Muscle of leg (tissue), 16 donors: ENCODE data around the gene CHRNA3. TPM values are rescaled to one million over a fixed set of nuclear protein-coding genes. Genes with fewer than 3 reads are reported as not detected.

Experiments used
- DNase-seq: peaks from one replicate; pipeline ENCODE4 v3.0.0; 2013
- H3K27ac ChIP-seq: one replicate; pipeline ENCODE4 v1.5.1; 2013; ENCODE audit warnings: mild to moderate bottlenecking, low read length, control low read depth
- H3K27me3 ChIP-seq: one replicate; pipeline ENCODE4 v1.6.1; 2013; ENCODE audit warnings: low read length; ENCODE audit not compliant: control insufficient read depth, insufficient read depth
- H3K36me3 ChIP-seq: one replicate; pipeline ENCODE4 v1.6.1; 2013; ENCODE audit warnings: low read length; ENCODE audit not compliant: control insufficient read depth, insufficient read depth
- H3K4me1 ChIP-seq: one replicate; pipeline ENCODE4 v1.6.1; 2013; ENCODE audit warnings: low read length; ENCODE audit not compliant: control insufficient read depth, insufficient read depth
- H3K4me3 ChIP-seq: one replicate; pipeline ENCODE4 v1.5.1; 2013; ENCODE audit warnings: low read length, control low read depth
- H3K9me3 ChIP-seq: replicated peaks from 2 replicates; pipeline ENCODE4 v1.6.1; 2013; ENCODE audit warnings: low read depth, low read length; ENCODE audit not compliant: control insufficient read depth
- WGBS: methylation state at CpG from one replicate; pipeline ENCODE4 v1.1.5; 2013; ENCODE audit warnings: missing lambda C conversion rate; ENCODE audit not compliant: insufficient coverage; 5-methylcytosine and 5-hydroxymethylcytosine counted together
- long read RNA-seq, 11 donors: transcript quantifications; one replicate each; lab custom pipeline, GENCODE V29; 2026
- polyA plus RNA-seq, 8 donors: library from polyadenylated mRNA; unstranded; fragments of 120-200 nt; gene quantifications; one replicate each; pipeline versions ENCODE4 v1.2.1 to v1.2.3, GENCODE V29; 2013; ENCODE audit warnings: inconsistent platforms in 1 of 8, low replicate concordance in 1 of 8; ENCODE audit not compliant: insufficient read length in 8 of 8, insufficient read depth in 1 of 8
- total RNA-seq: library from RNA; stranded (reverse); fragments of 120-200 nt; gene quantifications from one replicate; pipeline ENCODE4 v1.2.4, GENCODE V29; 2013

Gene CHRNA3
- 0.13 TPM for total RNA-seq
- polyA plus RNA-seq = 1 to 10 TPM in 1 of 8 donors, under 1 TPM in 6, not detected in 1; 0.07 to 2.7 (median 0.19) TPM
- long read RNA-seq, donor 1 = 0 reads
- long read RNA-seq, donor 2 = 0 reads
- long read RNA-seq, donor 3 = 0 reads
- long read RNA-seq, donor 4 = 0 reads
- long read RNA-seq, donor 5 = 0 reads
- long read RNA-seq, donor 6 = 0 reads
- long read RNA-seq, donor 7 = 0 reads
- long read RNA-seq, donor 8 = 0 reads
- long read RNA-seq, donor 9 = 0 reads
- long read RNA-seq, donor 10 = 0 reads
- long read RNA-seq, donor 11 = 0 reads

DNA sequence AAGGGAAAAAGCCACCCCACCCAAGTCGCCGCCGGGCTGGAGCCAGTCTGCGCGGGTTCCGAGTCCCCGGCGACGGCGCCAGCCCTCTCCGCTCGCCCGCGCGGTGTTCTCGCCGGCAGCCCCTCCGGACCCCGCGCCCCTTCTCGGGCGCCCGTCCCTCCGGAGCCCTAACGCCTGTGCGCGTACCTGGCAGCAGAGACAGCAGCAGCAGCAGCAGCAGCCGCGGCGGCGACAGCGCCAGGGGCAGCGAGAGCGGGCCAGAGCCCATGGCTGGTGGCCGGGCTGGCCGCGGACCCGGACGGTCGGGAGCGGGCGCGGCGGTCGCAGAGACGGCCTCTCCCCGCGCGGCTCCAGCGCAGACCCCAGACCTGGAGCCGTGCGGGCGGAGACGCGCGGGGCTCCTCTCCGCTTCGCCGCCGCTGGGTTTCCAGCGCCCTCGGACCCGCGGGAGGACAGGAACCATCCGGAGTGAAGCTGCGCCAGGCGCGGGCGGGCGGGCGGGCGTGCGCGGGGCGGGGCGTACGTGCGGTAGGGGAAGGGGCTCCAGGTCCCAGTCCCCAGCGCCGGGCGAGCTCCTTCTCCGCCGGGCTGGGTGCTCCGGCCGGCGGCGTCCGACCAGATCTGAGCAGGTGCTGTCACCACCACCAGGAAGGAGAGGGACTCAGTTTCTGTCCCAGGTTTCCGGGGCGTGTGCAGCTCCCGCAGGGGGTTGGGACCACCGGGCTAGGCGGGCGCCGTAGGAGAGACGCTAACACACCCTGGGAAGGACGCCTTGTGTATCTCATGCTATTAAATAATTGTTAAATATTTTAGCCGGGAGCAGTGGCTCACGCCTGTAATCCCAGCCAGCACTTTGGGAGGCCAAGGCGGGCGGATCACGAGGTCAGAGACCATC lies at the start of gene CHRNA3:
CHRNA3 (minus strand) TSS at position 470 of the 895 bp plus-strand sequence; CDS start at position 268, 202 bp downstream.
- Histone ChIP-seq H3K36me3 (no peaks in the 10 kb centered on the region), H3K27ac (no peak within 1 kb of the TSS), H3K4me1 (peaks cover 12% of the 10 kb centered on the region), H3K9me3 (no peaks in the 10 kb centered on the region), H3K27me3 (peaks cover 71% of the 10 kb centered on the region), H3K4me3 (no peak within 1 kb of the TSS)
- WGBS = under 1% methylated on average over 71 of the region's 102 CpGs
- DNase-seq = no peak

DNA sequence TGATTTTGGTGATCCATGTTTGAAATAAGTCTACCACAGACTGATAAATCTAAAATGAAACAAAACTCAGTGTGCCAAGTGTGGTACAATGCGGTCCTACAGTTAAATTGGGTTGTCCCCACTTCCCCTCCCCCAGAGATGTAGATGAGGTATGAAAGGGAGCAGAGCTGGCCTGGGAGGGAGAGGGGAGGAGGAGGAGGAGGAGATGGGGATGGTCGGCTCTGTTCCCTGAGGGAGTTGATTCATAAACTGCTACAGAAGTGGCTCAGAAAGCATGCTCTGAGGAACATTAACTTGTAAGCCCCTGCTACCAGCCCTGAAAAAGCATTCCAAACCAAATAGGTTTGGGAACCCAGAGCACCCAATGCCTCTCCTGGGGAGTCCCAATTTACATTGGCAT lies 48.2 kb upstream of the CHRNA3 start:
- Histone ChIP-seq H3K4me1 (peaks cover 20% of the 10 kb centered on the region), H3K4me3 (no peak overlapping the region), H3K27me3 (peaks cover 23% of the 10 kb centered on the region), H3K27ac (no peak overlapping the region), H3K36me3 (no peaks in the 10 kb centered on the region), H3K9me3 (peaks cover 5% of the 10 kb centered on the region)
- DNase-seq = no peak
- 0% methylated on average over 1 of the region's 2 CpGs for WGBS

DNA sequence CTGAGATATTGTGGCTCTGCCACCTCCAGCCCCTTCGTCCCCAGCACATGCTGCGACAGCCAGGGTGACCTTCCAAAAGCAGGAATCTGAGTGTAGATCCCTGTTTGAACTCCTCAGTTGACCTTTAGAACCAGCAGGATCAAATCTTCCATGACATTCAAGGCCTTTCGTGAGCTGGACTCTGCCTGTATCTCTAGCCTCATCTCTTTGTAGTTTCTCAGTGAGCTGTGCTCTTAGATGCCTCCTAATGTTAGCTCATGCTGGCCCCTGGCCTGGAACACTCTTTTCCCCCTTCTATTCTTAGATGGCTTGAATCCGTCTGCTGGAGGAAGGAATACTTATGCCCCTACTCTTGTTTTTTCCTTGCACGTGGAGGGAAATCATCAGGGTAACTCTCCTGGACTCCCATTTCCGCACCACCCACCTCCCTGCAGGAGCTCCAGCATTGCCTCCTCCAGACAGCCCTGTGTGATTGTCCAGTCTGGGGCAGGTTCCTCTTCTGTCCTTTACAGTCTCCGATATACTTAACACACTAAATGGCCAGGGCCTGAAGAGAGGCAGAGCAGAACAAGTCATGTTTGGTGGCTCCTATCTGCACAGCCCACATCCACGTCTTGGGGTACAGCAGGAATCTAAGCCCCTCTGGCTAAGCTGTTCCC lies 46.9 kb upstream of the CHRNA3 start:
- Histone ChIP-seq H3K9me3 (no peaks in the 10 kb centered on the region), H3K4me3 (no peak overlapping the region), H3K27ac (no peak overlapping the region), H3K36me3 (no peaks in the 10 kb centered on the region), H3K4me1 (peaks cover 15% of the 10 kb centered on the region), H3K27me3 (peaks cover 23% of the 10 kb centered on the region)
- 82% methylated on average over 7 of the region's 8 CpGs for whole genome bisulfite sequencing
- DNase-seq = no peak

DNA sequence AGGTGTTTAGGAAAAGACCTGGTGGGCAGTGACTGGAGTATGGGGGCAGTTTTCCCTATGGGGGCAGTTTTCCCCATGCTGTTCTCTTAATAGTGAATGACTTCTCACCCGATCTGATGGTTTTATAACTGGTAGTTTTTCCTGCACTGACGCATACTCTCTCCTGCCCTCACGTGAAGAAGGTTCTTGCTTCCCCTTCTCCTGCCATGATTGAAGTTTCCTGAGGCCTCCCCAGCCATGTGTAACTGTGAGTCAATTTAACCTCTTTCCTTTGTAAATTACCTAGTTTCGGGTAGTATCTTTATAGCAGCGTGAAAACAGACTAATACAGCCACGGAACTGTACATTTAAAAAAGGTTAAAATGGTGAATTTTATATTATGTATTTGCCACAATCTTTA lies 45.2 kb upstream of the CHRNA3 start:
- Histone ChIP-seq H3K36me3 (no peaks in the 10 kb centered on the region), H3K27me3 (peaks cover 23% of the 10 kb centered on the region), H3K4me1 (peaks cover 3% of the 10 kb centered on the region), H3K27ac (no peak overlapping the region), H3K4me3 (no peak overlapping the region), H3K9me3 (no peaks in the 10 kb centered on the region)
- DNase-seq = no peak
- 86% methylated on average over 2 of the region's 6 CpGs for WGBS

DNA sequence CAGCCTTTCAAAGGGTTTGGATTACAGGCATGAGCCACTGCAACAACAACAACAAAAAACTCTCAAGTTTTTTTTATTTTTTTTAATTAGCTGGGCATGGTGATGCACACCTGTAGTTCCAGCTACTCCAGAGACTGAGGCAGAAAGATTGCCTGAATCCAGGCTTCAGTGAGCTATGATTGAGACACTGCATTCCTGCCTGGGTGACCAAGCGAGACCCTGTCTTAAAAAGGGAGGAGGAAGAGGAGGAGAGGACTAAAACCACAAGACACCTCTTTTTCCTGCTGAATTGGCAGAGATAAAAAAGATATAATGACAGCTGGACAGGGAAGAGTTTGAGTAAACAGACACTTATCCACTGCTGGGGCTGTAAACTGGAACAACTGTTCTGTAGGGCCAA lies 42.9 kb upstream of the CHRNA3 start:
- Histone ChIP-seq H3K9me3 (no peaks in the 10 kb centered on the region), H3K36me3 (no peaks in the 10 kb centered on the region), H3K27ac (no peak overlapping the region), H3K4me1 (peaks cover 3% of the 10 kb centered on the region), H3K27me3 (peaks cover 17% of the 10 kb centered on the region), H3K4me3 (no peak overlapping the region)
- no peak for DNase-seq
- WGBS = no CpG with 5 or more reads among the region's 1 CpG

DNA sequence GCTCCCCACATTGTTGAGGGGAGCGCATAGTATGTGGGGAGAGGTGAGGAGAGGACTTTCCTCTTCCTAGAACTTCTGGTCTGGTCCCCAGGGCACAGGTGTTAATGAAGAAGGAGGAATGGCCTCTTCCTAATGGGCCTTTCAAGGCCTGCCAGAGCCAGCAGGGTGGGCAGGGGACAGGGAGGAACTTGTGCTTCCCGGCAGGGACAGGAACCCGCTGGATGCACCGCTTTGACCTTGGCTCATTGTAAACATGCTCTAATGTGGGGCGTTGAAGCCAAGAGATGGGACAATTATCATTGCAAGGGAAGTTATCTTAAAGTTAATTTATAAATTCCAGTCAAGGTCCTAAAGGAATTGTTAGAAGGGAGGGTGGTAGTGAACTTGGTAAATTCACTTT lies 41.2 kb upstream of the CHRNA3 start:
- H3K4me3 ChIP-seq = no peak overlapping the region
- no peaks in the 10 kb centered on the region for H3K36me3 ChIP-seq
- no peak for DNase-seq
- 73% methylated on average over 4 of the region's 5 CpGs for WGBS
- H3K27ac ChIP-seq = no peak overlapping the region
- no peaks in the 10 kb centered on the region for H3K9me3 ChIP-seq
- peaks cover 11% of the 10 kb centered on the region for H3K27me3 ChIP-seq
- H3K4me1 ChIP-seq = no peaks in the 10 kb centered on the region

DNA sequence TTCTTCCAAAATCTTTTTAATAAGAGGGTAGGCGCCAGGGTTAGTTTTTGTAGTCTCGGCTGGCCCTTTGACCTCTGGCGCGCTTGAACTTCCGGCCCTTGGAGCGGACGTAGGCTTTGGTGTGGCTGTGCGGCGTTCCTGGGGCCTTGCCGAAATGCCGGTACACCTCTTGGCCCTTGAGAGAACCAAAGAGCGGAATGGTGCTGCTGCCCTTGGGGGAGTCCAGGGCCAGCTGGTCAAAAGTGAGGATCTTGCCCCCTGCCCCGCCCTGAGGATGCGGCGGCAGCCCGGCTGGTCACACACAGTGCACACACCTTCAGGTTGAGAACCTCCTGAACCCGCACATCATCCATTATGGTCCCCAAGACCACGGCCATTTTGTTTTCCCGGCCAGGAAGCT lies 40.2 kb upstream of the CHRNA3 start:
- Histone ChIP-seq H3K4me3 (no peak overlapping the region), H3K9me3 (no peaks in the 10 kb centered on the region), H3K36me3 (no peaks in the 10 kb centered on the region), H3K27ac (no peak overlapping the region), H3K27me3 (peaks cover 7% of the 10 kb centered on the region), H3K4me1 (no peaks in the 10 kb centered on the region)
- WGBS = 92% methylated on average over 16 of the region's 19 CpGs
- DNase-seq = no peak

DNA sequence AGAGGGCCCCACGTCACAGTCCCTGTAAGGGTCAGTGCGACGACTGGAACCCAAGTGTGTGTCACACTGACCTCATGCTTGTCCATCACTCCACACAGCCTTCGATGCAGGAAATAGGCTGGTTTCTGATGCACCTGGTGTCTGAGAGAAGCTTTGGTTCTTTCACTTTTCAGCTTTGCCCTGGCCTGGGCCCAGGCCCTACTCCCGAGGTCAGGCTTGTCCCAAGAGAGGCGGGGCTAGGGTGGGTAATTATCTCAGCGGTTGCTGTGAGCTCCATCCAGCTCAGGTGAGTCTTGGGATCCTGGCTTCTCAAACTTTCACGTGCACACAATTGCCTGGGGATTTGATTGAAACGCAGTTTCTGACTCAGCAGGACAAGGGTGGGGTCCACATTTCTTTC lies 39.8 kb upstream of the CHRNA3 start:
- WGBS = 62% methylated on average over 8 of the region's 9 CpGs

DNA sequence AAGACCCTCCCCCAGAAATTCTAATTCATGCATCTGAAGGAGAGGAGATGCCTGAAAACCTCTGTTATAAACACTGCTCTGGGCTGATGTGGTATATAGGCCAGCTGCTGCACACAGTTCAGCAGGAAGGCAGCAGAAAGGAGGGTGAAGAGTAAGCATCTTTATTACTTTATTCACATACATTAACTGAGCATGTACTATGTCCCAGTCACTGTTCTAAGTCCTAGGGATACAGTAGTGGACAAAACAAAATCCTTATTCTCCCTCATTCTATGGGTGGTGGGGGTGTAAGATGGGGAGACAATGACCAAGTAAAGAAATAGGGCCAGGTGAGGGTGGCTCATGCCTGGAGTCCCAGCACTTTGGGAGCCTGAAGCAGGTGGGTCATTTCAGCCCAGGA lies 38.0 kb upstream of the CHRNA3 start:
- no peak overlapping the region for H3K4me3 ChIP-seq
- DNase-seq = no peak
- H3K36me3 ChIP-seq = no peaks in the 10 kb centered on the region
- H3K27me3 ChIP-seq = peaks cover 9% of the 10 kb centered on the region
- no peaks in the 10 kb centered on the region for H3K9me3 ChIP-seq
- H3K4me1 ChIP-seq = no peaks in the 10 kb centered on the region
- no peak overlapping the region for H3K27ac ChIP-seq

More for the DNA sequence above, 39.8 kb upstream of the CHRNA3 start:
- Histone ChIP-seq H3K27me3 (peaks cover 7% of the 10 kb centered on the region), H3K9me3 (no peaks in the 10 kb centered on the region), H3K36me3 (no peaks in the 10 kb centered on the region), H3K4me1 (no peaks in the 10 kb centered on the region), H3K27ac (no peak overlapping the region), H3K4me3 (no peak overlapping the region)
- no peak for DNase-seq

DNA sequence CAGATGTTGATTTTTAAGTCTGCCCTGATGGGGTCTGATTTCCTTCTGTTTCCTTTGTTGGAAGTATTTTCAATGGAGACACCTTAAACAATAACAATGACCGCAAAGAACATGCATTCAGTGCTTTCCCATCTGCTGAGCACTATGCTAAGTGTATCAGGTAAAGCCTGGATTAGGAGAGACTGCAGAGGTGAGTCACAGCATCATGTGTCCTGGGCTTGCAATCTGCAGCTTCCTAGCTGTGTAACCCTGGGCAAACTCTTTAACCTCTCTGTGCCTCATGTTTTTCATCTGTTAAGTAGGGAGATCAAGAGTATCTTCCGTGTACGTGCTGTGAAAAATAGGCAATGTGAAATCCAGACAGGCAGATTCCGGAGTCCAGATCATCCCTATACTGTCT lies 33.5 kb upstream of the CHRNA3 start:
- H3K4me3 ChIP-seq = no peak overlapping the region
- H3K9me3 ChIP-seq = no peaks in the 10 kb centered on the region
- H3K27ac ChIP-seq = no peak overlapping the region
- no CpG with 5 or more reads among the region's 4 CpGs for WGBS
- peaks cover 14% of the 10 kb centered on the region for H3K27me3 ChIP-seq
- no peak for DNase-seq
- H3K4me1 ChIP-seq = no peaks in the 10 kb centered on the region
- H3K36me3 ChIP-seq = no peaks in the 10 kb centered on the region
